ENCODE data around the gene HERPUD1. TPM values are rescaled to one million over a fixed set of nuclear protein-coding genes. Genes with fewer than 3 reads are reported as not detected.

The HERPUD1 gene
- total and polyA plus RNA-seq, 2 of the 13 experiments (the other 11 are each of a cell fraction or from before 2014, with no cell fraction given) = 96.2 to 323 TPM

- H2AFZ ChIP-seq (ENCODE audit: low read length) = no peak overlapping the region
- no peaks in the 10 kb centered on the region for H3K9me3 ChIP-seq (ENCODE audit: low read length)
- no peak for FAIRE-seq
- peaks cover 0 to 2% of the 10 kb centered on the region in 2 experiments; a peak in 1 of 5 replicates for H3K27me3 ChIP-seq (ENCODE audit: control insufficient read depth in 1 of 2, insufficient read depth in 2 of 2, low read length in 2 of 2)
- no peaks in the 10 kb centered on the region; the same call in 1 of the 2 replicates for H3K4me1 ChIP-seq (ENCODE audit: insufficient read depth, low read length)
- no peaks in the 10 kb centered on the region for H3K36me3 ChIP-seq (replicated peaks in 1 of 2; ENCODE audit: control insufficient read depth in 1 of 2, insufficient read depth in 2 of 2, low read length in 2 of 2)
- no peak overlapping the region for H3K9ac ChIP-seq (ENCODE audit: insufficient read depth, low read depth, low read length)
- no peaks in the 10 kb centered on the region for H3K79me2 ChIP-seq (ENCODE audit: insufficient read depth, low read length)
- H3K4me3 ChIP-seq (replicated peaks in 1 of 3; ENCODE audit: insufficient read depth in 1 of 3, low read depth in 2 of 3, low read length in 3 of 3) = no peak overlapping the region
- WGBS (ENCODE audit: low lambda C conversion rate) = 35% methylated on average over 8 of the region's 9 CpGs
- in situ Hi-C loops (cut with HindIII; ENCODE audit: extremely low pct_ligation_motif_present, low pct_unique_long_range_greater_than_20kb) = no loop called here
- intact Hi-C loops (cut with micrococcal nuclease; ENCODE audit: unreplicated experiment) = no loop called here
- H4K20me1 ChIP-seq (ENCODE audit: insufficient read depth, low read length) = no peaks in the 10 kb centered on the region
- CTCF ChIA-PET (ENCODE audit: low intra/inter-chr PET ratio, low total read pairs) = no interaction called here
- no TSS peak for BruUV-seq (replicated peaks)
- ATAC-seq = no peak; the same call in 2 of the 3 replicates
- no peak overlapping the region for H3K27ac ChIP-seq (ENCODE audit: extremely low read length, insufficient read depth, low read length)
- POLR2A ChIA-PET = interaction anchor here (1.3 kb wide), 1 partner anchor 46 kb away, joined by 3 read pairs; no protein-coding TSS in a partner anchor
- H3K4me2 ChIP-seq (ENCODE audit: low read depth, low read length) = no peak overlapping the region
- no peak for DNase-seq (ENCODE audit: low spot score)
- TF ChIP-seq TRAFD1 (CRISPR knock-in tag; IDR thresholded peaks at IDR 0.05; ENCODE audit: borderline replicate concordance) (no peak), ZMYM3 (CRISPR knock-in tag; IDR thresholded peaks at IDR 0.05) (peak; percentile 89), ZNF629 (CRISPR knock-in tag; conservative IDR thresholded peaks at IDR 0.05) (no peak), MAFK (conservative IDR thresholded peaks at IDR 0.05 in 1 of 2, IDR thresholded peaks at IDR 0.05 in 1 of 2; ENCODE audit: low read length in 2 of 2) (no peak), MXI1 (IDR thresholded peaks at IDR 0.05; ENCODE audit: borderline replicate concordance, low read depth, low read length) (no peak), CBX2 (IDR thresholded peaks at IDR 0.05; ENCODE audit: low read depth, low read length) (no peak), CBX2 (CRISPR knock-in tag; IDR thresholded peaks at IDR 0.05; ENCODE audit: low read depth) (no peak), SOX13 (IDR thresholded peaks at IDR 0.05) (no peak), SOX13 (CRISPR knock-in tag; conservative IDR thresholded peaks at IDR 0.05 in 1 of 2, IDR thresholded peaks at IDR 0.05 in 1 of 2) (no peak), RXRA (CRISPR knock-in tag; IDR thresholded peaks at IDR 0.05) (0 out of 2 replicates have a peak, but pooled peaks have one; percentile 40), GPN1 (CRISPR knock-in tag; IDR thresholded peaks at IDR 0.05; ENCODE audit: borderline replicate concordance) (no peak), U2AF2 (IDR thresholded peaks at IDR 0.05; ENCODE audit: low read depth, low read length) (no peak), KMT2B (CRISPR knock-in tag; IDR thresholded peaks at IDR 0.05) (no peak), ZIK1 (CRISPR knock-in tag; IDR thresholded peaks at IDR 0.05; ENCODE audit: borderline replicate concordance, low read depth) (no peak), MED1 (CRISPR knock-in tag; IDR thresholded peaks at IDR 0.05) (no peak), NR2F6 (IDR thresholded peaks at IDR 0.05) (no peak), NR2F6 (CRISPR knock-in tag; IDR thresholded peaks at IDR 0.05) (peak; percentile 23; the same call in 1 of the 2 replicates), POLR2AphosphoS2 (IDR thresholded peaks at IDR 0.05; ENCODE audit: low read depth, low read length) (no peak), MTA3 (CRISPR knock-in tag; IDR thresholded peaks at IDR 0.05) (no peak), ZNF274 (CRISPR knock-in tag; IDR thresholded peaks at IDR 0.05) (no peak), FOSL2 (CRISPR knock-in tag; IDR thresholded peaks at IDR 0.05) (peak; percentile 65), PBX2 (CRISPR knock-in tag; IDR thresholded peaks at IDR 0.05) (no peak), POLR2AphosphoS5 (IDR thresholded peaks at IDR 0.05; ENCODE audit: low read depth, low read length) (no peak)
- TF ChIP-seq, protein P1, sequence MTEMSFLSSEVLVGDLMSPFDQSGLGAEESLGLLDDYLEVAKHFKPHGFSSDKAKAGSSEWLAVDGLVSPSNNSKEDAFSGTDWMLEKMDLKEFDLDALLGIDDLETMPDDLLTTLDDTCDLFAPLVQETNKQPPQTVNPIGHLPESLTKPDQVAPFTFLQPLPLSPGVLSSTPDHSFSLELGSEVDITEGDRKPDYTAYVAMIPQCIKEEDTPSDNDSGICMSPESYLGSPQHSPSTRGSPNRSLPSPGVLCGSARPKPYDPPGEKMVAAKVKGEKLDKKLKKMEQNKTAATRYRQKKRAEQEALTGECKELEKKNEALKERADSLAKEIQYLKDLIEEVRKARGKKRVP (CRISPR knock-in tag; IDR thresholded peaks at IDR 0.05) = no peak
Measured at GRCh38 chr16:56885446-56886162, 46.3 kb upstream of the HERPUD1 start.
